Nucleus accumbens (tissue), 56 donors: Measurements from ENCODE around the gene RPRD2.
A peak's percentile ranks its signal among the peaks of the same experiment; 100 is the strongest.
"Not testable (repeated sequence)": the region's sequence is repeated elsewhere in the genome, so short reads cannot be mapped to it uniquely, and the experiment has no call there.

Experiments
- DNase-seq, 56 donors: peaks; one replicate each; lab custom pipeline; 2025; lab: John Stamatoyannopoulos, UW

Gene RPRD2

GRCh38 chr1:150363426-150364230 is at the start of gene RPRD2:
Gene RPRD2, plus strand, starts transcription at chr1:150364147. Its CDS starts 568 bp downstream, at chr1:150364715.
- peak; percentile 92 to 100 (median 98) for DNase-seq

- not testable (repeated sequence) for DNase-seq
These were observed 49.3 kb upstream of the RPRD2 start for GRCh38 chr1:150314691-150315090.

GRCh38 chr1:150320667-150320978 is 43.3 kb upstream of the RPRD2 start:
- no peak for DNase-seq

- no peak for DNase-seq
These were observed 42.2 kb upstream of the RPRD2 start for GRCh38 chr1:150321826-150322166.

- no peak for DNase-seq
These were observed 41.6 kb upstream of the RPRD2 start for GRCh38 chr1:150322310-150322709.

GRCh38 chr1:150332651-150333290 is 31.2 kb upstream of the RPRD2 start:
- peak in 24 of 56 donors; percentile 0 to 43 (median 9) for DNase-seq

- no peak for DNase-seq
These were observed 17.6 kb upstream of the RPRD2 start for GRCh38 chr1:150346316-150346715.

GRCh38 chr1:150352866-150353265 is 11.1 kb upstream of the RPRD2 start:
- DNase-seq = no peak

- peak in 3 of 56 donors; percentile 2 to 32 (median 23) for DNase-seq
These were observed 1.1 kb upstream of the RPRD2 start for GRCh38 chr1:150362721-150363425.

GRCh38 chr1:150364231-150365003 is 470 bp downstream of the RPRD2 start:
- peak in 55 of 56 donors; percentile 23 to 88 (median 74) for DNase-seq

- DNase-seq = no peak
These were observed 2.0 kb downstream of the RPRD2 start for GRCh38 chr1:150365941-150366340.

GRCh38 chr1:150366416-150367296 is 2.7 kb downstream of the RPRD2 start:
- DNase-seq = no peak

GRCh38 chr1:150371110-150371509 is 7.2 kb downstream of the RPRD2 start:
- DNase-seq = no peak

- no peak for DNase-seq
These were observed 8.6 kb downstream of the RPRD2 start for GRCh38 chr1:150372580-150372979.

- no peak for DNase-seq
These were observed 12.2 kb downstream of the RPRD2 start for GRCh38 chr1:150376110-150376509.

- DNase-seq = no peak
These were observed 19.8 kb downstream of the RPRD2 start for GRCh38 chr1:150383631-150384324.

- no peak for DNase-seq
These were observed 21.8 kb downstream of the RPRD2 start for GRCh38 chr1:150385537-150386445.

- DNase-seq = no peak
These were observed 22.6 kb downstream of the RPRD2 start for GRCh38 chr1:150386592-150386991.
